ENCODE results near the gene CAPN7.

The CAPN7 gene

DNA sequence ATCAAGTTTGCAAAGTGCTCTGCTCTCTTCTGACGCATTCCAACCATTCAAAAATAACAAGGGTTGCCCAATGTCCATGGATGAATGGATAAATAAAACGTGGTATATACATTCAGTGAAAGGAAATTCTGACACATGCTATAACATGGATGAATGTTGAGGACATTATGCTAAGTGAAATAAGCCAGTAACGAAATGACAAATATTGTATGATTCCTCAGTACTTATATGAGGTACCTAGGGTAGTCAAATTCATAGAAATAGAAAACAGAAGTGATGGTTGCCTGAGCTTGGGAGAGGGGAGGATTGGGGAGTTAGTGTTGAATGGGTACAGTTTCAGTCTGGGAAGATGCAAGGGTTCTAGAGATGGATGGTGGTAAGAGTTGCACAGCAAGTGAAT, 92.5 kb downstream of the CAPN7 start:
- DNase-seq (ENCODE audit: low read depth in 2 of 2), result no peak

DNA sequence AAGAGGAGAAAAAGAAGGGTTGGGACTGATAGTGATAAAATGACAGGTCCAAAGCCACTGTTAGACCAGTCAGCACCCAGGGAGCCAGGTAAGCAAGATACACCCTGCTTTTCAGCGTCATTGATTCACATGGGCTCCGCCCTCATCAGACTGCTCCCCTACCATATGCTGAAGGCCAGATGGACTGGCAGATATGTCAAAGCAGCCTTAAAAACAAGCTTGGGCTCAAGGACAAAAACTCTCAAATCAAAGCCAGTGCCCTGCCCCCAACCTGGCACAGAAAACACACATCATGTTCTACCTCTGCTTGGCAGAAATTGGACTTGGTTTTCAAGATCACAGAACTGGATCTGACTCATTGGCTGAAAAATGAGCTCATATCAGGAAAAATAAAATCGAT, 93.0 kb downstream of the CAPN7 start:
- DNase-seq (ENCODE audit: low read depth in 2 of 2), result no peak

DNA sequence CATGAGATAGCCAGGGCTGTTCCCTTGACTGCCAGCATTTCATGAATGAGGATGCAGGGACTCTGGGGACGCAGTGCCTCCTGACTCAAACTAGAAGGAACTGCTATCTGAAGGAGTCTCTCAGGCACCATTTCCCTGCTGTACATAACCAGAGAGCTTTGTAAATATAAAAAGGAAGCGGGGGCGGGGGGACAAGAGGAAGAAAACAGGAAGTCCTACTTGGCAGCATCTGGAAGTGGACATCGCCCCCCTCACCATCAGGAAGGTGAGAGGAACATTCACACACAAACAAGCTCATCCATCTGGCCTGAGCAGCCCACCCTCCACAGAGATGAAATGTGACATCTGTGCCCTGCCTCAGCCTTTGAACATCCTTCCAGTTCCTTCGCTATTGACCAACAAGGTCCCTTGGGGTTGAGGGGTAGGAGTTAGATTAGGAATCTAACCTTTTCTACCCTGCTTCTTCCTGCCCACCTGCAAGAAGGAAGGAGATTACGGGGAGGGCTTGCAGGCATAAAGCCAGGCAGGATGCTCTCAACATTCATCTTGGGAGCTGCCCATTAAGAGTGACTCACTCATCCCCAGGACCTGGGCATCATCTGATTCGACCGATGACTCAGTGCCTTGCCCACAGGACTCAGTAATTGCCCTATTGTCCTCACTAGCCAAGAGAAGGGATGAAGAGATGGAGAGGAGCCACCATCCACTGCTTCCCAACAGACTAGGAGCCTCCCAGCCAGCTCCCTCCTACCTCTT, 94.5 kb downstream of the CAPN7 start:
- DNase-seq (ENCODE audit: low read depth in 2 of 2), result no peak

DNA sequence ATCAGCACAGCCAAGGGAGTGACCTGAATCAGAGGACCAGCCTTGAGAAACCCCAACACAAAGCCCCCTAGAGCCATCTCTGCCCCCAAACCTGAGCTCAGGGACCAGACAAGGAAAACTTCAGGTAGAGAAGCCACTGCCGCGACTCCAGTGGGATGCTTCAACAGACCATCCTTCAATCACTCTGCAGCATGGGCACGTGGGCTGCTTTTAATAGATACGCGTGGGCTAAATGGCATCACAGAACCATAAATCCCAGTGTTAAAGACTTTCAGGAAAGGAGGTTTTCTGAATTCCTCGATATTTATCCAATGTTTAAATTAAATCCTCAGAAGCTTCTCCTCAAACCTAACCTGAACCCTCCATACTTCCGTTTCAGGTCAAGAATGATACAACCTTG, 95.7 kb downstream of the CAPN7 start:
- DNase-seq (ENCODE audit: low read depth in 2 of 2), result no peak
